Measurements from ENCODE around the gene ZNF846.
A peak's percentile ranks its signal among the peaks of the same experiment; 100 is the strongest.
"Not testable (repeated sequence)": the region's sequence is repeated elsewhere in the genome, so short reads cannot be mapped to it uniquely, and the experiment has no call there.

Gene ZNF846

DNA sequence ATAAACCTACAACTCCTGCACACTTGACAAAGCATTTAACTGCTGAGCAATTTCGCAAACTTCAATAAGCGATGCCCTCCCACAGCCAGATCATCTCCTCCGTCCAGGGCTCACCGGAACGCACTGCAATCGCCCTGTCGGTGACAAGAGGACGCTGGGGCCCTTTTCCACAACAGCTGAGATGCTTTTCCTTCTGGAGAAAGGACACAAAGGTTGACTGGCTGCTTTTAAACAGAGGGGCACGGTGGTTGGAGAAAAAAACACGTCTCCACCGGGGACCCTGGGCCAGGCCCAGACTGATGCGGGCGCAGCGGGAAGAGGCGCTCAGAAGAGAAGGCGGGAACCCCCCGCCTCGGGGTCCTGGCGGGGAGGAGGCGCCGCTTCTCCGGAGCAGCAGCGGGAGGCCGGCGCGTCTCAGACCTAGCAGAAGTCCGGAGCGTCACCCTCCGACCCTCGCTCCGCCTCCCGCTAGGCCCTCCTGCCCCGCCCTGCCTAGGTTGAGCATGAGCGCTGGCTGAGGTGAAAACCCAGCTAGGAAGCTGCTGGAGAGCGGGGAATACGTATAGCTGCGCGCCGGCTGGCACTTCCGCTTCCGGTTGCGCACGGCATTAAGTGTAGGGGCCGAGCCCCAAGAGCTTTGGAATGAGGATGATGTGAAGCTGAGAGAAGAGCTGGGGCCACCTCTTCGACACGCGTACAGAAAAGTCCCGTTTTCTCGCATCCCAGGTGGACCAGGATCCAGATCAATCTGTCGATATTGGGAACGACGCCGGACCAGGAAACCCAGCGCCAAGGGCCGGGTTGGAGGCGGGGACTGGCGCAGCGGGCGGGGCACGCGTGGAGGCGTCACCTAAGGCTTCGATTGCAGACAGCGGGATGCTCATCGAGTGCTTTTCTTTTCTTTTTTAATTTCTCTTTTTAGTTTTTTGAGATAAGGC lies at the start of gene ZNF846:
Gene ZNF846, minus strand, starts transcription at position 564 of the 938 bp plus-strand sequence. CDS start 3,788 bp downstream, outside the sequence.
- DNase-seq (ENCODE audit: low read depth in 2 of 2), result peak; percentile 87 to 88

GRCh38 chr19:9818175-9818733 lies 49.7 kb upstream of the ZNF846 start:
- DNase-seq (ENCODE audit: low read depth in 2 of 2), result no peak

- no peak for DNase-seq (ENCODE audit: low read depth in 2 of 2)
Observed at GRCh38 chr19:9811139-9811538, 42.6 kb upstream of the ZNF846 start.

- DNase-seq (ENCODE audit: low read depth in 2 of 2), result no peak
Observed at GRCh38 chr19:9808855-9809824, 40.6 kb upstream of the ZNF846 start.

DNA sequence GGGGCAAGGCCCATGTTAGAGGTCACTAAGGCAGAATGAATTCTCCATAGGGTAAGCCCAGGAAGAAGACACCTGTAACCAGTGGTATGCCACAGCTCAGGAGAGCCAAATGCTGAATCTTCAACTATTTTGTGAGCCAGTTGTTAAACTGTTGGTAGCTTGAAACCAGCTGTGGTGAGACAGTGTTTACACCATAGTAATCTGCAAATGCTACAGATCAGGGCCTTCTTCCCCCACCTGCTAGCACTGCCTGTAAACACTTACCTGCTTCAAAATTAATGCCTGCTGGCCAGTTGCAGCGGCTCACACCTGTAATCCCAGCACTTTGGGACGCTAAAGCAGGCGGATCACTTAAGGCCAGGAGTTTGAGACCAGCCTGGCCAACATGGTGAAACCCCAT lies 38.3 kb upstream of the ZNF846 start:
- DNase-seq (ENCODE audit: low read depth in 2 of 2), result no peak

DNA sequence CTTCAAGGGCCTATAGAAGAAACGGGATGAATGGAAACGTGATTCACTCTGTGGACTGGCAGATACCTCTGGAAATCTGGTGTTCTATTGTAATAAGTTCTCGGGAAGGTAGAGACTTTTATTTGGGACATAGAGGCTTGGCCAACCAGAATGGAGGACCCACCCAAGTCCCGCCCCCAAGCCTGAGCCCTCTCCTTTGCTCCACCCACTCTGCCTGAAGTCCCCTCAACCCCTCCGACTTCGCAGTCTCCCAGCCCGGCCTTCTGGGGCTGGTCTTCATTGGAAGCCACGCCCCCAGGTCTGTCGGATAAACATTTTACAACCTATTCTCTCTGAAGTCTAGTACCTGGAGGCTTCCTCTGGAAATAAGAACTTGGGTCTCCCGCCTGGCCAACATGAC lies 33.4 kb upstream of the ZNF846 start:
- DNase-seq (ENCODE audit: low read depth in 2 of 2), result no peak

DNA sequence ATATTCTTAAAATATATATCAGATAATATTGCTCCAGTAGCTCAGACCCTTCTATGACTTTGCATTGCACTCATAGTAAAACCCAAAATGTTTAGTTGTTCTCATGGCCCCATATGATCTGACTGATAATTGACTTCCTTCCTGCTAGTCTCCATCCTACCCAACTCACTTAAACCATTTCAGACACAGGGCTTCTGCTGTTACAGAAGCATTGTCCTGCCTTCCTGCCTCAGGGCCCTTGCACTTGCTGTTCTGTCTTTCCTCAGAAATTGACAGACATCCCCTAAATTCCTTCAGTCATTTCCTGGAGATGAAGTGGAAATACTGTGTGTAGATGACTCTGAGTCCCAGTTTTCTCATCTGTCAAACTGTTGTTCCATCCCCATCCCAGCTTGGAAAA lies 30.6 kb upstream of the ZNF846 start:
- DNase-seq (ENCODE audit: low read depth in 2 of 2), result no peak

GRCh38 chr19:9797871-9798270 lies 29.3 kb upstream of the ZNF846 start:
- no peak for DNase-seq (ENCODE audit: low read depth in 2 of 2)

DNA sequence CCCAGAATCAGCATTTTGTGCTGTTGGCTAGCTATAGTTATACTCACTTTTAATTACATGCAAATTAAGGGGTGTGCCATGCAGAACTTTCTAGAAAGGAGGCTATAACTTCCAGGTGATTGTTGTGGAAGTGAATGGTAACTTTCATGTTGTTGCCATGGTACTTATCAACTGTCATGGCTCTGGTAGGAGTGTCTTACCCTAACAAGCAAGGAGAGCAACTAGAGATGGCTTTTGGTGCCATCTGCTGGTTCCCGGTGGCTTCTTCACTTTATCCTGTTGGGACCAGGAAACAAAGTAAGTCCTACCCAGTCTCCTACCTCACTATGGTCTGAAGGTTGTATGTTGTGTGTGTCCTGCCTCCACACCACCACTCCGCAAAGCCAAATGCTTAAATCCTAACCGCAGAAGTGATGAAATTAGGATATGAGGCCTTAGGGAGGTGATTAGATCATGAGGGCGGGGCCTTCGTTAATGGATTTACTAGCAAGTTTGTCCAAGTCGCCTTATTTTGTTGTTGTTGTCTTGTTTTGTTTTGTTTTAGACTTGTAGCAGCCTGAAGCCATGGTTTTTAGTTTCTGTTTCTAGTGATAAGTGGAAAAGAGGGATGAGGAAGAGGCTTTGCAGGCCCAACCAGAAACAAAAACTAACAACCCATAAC lies 27.7 kb upstream of the ZNF846 start:
- peak; percentile 64 to 69 for DNase-seq (ENCODE audit: low read depth in 2 of 2)

DNA sequence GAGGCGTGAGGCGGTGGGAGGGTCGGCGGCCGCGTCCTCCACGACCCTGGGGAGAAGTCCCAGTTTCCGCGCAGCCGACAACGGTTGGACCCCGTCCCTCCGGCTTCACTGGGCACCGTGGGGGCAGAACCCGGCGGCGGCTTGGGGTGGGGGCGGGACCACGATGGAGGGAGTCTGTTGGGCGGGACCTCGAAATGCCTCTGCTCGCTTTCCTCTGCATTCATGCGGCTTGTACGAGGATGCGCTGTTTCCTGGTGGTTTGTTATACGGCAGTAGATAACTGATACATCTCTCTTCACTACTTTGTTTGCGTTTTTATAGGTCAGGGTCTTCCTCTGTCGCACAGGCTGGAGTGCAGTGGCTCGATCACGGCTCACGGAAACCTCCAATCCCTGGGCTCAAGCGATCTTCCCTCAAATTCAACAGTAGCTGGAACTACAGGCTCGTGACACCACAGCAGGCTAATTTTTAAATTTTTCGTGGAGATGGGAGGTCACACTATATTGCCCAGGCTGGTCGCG lies 24.6 kb upstream of the ZNF846 start:
- DNase-seq (ENCODE audit: low read depth in 2 of 2), result peak; percentile 51 to 55

GRCh38 chr19:9792206-9793070 lies 23.9 kb upstream of the ZNF846 start:
- DNase-seq (ENCODE audit: low read depth in 2 of 2), result peak; percentile 90 to 97

- peak; percentile 92 to 99 for DNase-seq (ENCODE audit: low read depth in 2 of 2)
Observed at GRCh38 chr19:9791552-9792205, 23.1 kb upstream of the ZNF846 start.

GRCh38 chr19:9791073-9791367 lies 22.5 kb upstream of the ZNF846 start:
- not testable (repeated sequence) for DNase-seq (ENCODE audit: low read depth in 2 of 2)

DNA sequence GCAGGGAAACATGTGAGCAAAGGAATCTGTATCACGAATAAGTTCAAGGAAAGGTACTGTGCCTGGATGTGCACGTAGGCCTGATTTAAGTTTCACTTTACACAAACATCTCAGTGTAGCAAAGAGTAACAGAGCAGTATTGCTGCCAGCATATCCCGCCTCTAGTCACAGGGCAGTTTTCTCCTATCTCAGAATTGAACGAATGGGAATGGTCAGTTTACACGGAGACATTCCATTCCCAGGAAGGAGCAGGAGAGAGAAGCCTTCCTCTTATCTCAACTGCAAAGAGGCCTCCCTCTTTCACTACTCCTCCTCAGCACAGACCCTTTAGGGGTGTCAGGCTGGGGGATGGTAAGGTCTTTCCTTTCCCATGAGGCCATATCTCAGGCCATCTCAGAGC lies 21.0 kb upstream of the ZNF846 start:
- not testable (repeated sequence) for DNase-seq (ENCODE audit: low read depth in 2 of 2)

- DNase-seq (ENCODE audit: low read depth in 2 of 2), result no peak
Observed at GRCh38 chr19:9789066-9789465, 20.5 kb upstream of the ZNF846 start.

- DNase-seq (ENCODE audit: low read depth in 2 of 2), result not testable (repeated sequence)
Observed at GRCh38 chr19:9788604-9789003, 20.1 kb upstream of the ZNF846 start.

DNA sequence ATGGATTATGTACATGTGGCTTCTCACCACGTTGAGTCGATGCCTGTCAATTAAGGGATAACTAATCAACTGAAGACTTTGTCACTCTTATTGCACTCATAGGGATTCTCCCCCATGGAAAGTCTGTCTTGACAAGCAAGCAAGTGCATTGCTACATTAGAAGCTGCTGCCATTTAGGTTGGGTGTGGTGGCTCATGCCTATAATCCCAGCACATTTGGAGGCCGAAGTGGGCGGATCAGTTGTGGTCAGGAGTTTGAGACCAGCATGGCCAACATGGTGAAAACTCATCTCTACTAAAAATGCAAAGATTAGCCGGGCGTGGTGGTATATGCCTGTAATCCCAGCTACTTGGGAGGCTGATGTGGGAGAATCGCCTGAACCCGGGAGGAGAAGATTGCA lies 18.3 kb upstream of the ZNF846 start:
- no peak for DNase-seq (ENCODE audit: low read depth in 2 of 2)

GRCh38 chr19:9786342-9786741 lies 17.8 kb upstream of the ZNF846 start:
- DNase-seq (ENCODE audit: low read depth in 2 of 2), result no peak

GRCh38 chr19:9785367-9786331 lies 17.1 kb upstream of the ZNF846 start:
- DNase-seq (ENCODE audit: low read depth in 2 of 2), result peak; percentile 96 to 99
